GM23338 (cell line): ENCODE results near the gene NUDT15. TPM values are rescaled to one million over a fixed set of nuclear protein-coding genes. Genes with fewer than 3 reads are reported as not detected.

Experiments
- ATAC-seq: fragments of 200-7000 bp; cut with Tn5 transposase; 3 replicates; pipeline ENCODE4 v1.9.1; 2020
- DNase-seq: peaks from one replicate; pipeline ENCODE4 v3.0.0-alpha.2; 2015; ENCODE audit warnings: low spot score
- H2AFZ ChIP-seq: fragments of 200-600 bp; sonication (generic); 2 replicates; pipeline ENCODE4 v1.8.0; 2016; ENCODE audit warnings: antibody characterized with exemption, mild to moderate bottlenecking, moderate library complexity
- H3F3A ChIP-seq: fragments of 200-600 bp; sonication (generic); replicated peaks from 2 replicates; pipeline ENCODE4 v1.8.0; 2017; ENCODE audit warnings: antibody characterized with exemption, mixed run types, low read depth
- H3K27ac ChIP-seq: fragments of 200-600 bp; sonication (generic); 2 replicates; pipeline ENCODE4 v1.6.1; 2016; ENCODE audit warnings: low read depth
- H3K27me3 ChIP-seq: fragments of 200-600 bp; sonication (generic); 2 replicates; pipeline ENCODE4 v1.8.0; 2016; ENCODE audit warnings: mild to moderate bottlenecking, mixed run types, moderate library complexity; ENCODE audit not compliant: insufficient read depth
- H3K36me3 ChIP-seq: fragments of 200-600 bp; sonication (generic); 2 replicates; pipeline ENCODE4 v1.8.0; 2016; ENCODE audit warnings: mild to moderate bottlenecking; ENCODE audit not compliant: insufficient read depth
- H3K4me1 ChIP-seq: fragments of 200-600 bp; sonication (generic); 2 replicates; pipeline ENCODE4 v1.8.0; 2016; ENCODE audit warnings: mild to moderate bottlenecking, moderate library complexity; ENCODE audit not compliant: insufficient read depth
- H3K4me2 ChIP-seq: fragments of 200-600 bp; sonication (generic); 2 replicates; pipeline ENCODE4 v1.7.1; 2017; ENCODE audit warnings: mixed run types
- H3K4me3 ChIP-seq: fragments of 200-600 bp; sonication (generic); 2 replicates; pipeline ENCODE4 v1.6.1; 2016; ENCODE audit warnings: mixed run types
- H3K79me2 ChIP-seq: fragments of 200-600 bp; sonication (generic); replicated peaks from 2 replicates; pipeline ENCODE4 v1.8.0; 2017; ENCODE audit warnings: mild to moderate bottlenecking; ENCODE audit not compliant: insufficient read depth
- H3K9me2 ChIP-seq: fragments of 200-600 bp; sonication (generic); 2 replicates; pipeline ENCODE4 v1.8.0; 2017; ENCODE audit not compliant: insufficient read depth
- H4K20me1 ChIP-seq: fragments of 200-600 bp; sonication (generic); replicated peaks from 2 replicates; pipeline ENCODE4 v1.8.0; 2017; ENCODE audit warnings: mild to moderate bottlenecking; ENCODE audit not compliant: insufficient read depth
- H3K27ac Mint-ChIP-seq: 2 replicates; pipeline ENCODE4 v1.8.0; 2020; ENCODE audit warnings: inconsistent platforms, mild to moderate bottlenecking, moderate library complexity, mixed read lengths
- H3K27me3 Mint-ChIP-seq: 3 replicates; pipeline ENCODE4 v1.8.0; 2022; ENCODE audit warnings: low read depth, mild to moderate bottlenecking, moderate library complexity, mixed read lengths, inconsistent platforms; ENCODE audit not compliant: insufficient read depth, poor library complexity
- H3K36me3 Mint-ChIP-seq: 3 replicates; pipeline ENCODE4 v1.8.0; 2021; ENCODE audit warnings: low read depth, mild to moderate bottlenecking, inconsistent platforms, moderate library complexity, mixed read lengths
- H3K4me1 Mint-ChIP-seq: 3 replicates; pipeline ENCODE4 v1.8.0; 2020; ENCODE audit warnings: mild to moderate bottlenecking, inconsistent platforms, mixed read lengths
- H3K4me3 Mint-ChIP-seq: 3 replicates; pipeline ENCODE4 v1.8.0; 2021; ENCODE audit warnings: moderate library complexity, mild to moderate bottlenecking, inconsistent platforms, mixed read lengths
- H3K9me3 Mint-ChIP-seq: 3 replicates; pipeline ENCODE4 v1.8.0; 2020; ENCODE audit warnings: moderate library complexity, mild to moderate bottlenecking, inconsistent platforms, mixed read lengths
- CREB1 ChIP-seq: fragments of 250-450 bp; sonication (Bioruptor Pico); IDR thresholded peaks from 2 replicates; pipeline ENCODE4 v1.5.0; 2020; ENCODE audit warnings: low read depth, mild to moderate bottlenecking, moderate library complexity
- EZH2 ChIP-seq: fragments of 200-600 bp; sonication (generic); IDR thresholded peaks from one replicate; pipeline ENCODE4 v1.8.0; 2017; ENCODE audit warnings: antibody characterized with exemption, mild to moderate bottlenecking, low read depth; ENCODE audit not compliant: unreplicated experiment
- EZH2phosphoT487 ChIP-seq: fragments of 200-600 bp; sonication (generic); IDR thresholded peaks from one replicate; pipeline ENCODE4 v1.8.1; 2018; ENCODE audit warnings: antibody characterized with exemption; ENCODE audit not compliant: unreplicated experiment
- POLR2AphosphoS5 ChIP-seq: IDR thresholded peaks from 2 replicates; pipeline ENCODE4 v1.6.1; 2016; ENCODE audit warnings: antibody characterized with exemption, low read depth
- STAT1 ChIP-seq: IDR thresholded peaks from one replicate; pipeline ENCODE4 v1.6.1; 2016; ENCODE audit warnings: antibody characterized with exemption; ENCODE audit not compliant: unreplicated experiment
- polyA plus RNA-seq: library from polyadenylated mRNA; unstranded; fragments of >200 nt; fragmentation: Nextera tagmentation; extraction: Ambion mirVana; gene quantifications from 2 replicates; pipeline ENCODE4 v1.2.1, GENCODE V29; 2016
- total RNA-seq: library from RNA; depleted of rRNA; stranded (reverse); fragments of >200 nt; shearing (Covaris generic); gene quantifications from 2 replicates; pipeline ENCODE4 v1.2.3, GENCODE V29; 2014
- TF ChIP-seq, protein P1 (sequence below): IDR thresholded peaks from one replicate; pipeline ENCODE4 v1.6.1; 2018; ENCODE audit warnings: antibody characterized with exemption; ENCODE audit not compliant: unreplicated experiment
- TF ChIP-seq, protein P2 (sequence below): IDR thresholded peaks from 2 replicates; pipeline ENCODE4 v1.6.1; 2016; ENCODE audit warnings: antibody characterized with exemption
- TF ChIP-seq, protein P3 (sequence below): fragments of 250-450 bp; sonication (Bioruptor Pico); IDR thresholded peaks from 2 replicates; pipeline ENCODE4 v1.5.0; 2020; ENCODE audit warnings: mild to moderate bottlenecking, moderate library complexity

Gene NUDT15
- total and polyA plus RNA-seq, 2 experiments from 2014 or later = 59.3 TPM

DNA sequence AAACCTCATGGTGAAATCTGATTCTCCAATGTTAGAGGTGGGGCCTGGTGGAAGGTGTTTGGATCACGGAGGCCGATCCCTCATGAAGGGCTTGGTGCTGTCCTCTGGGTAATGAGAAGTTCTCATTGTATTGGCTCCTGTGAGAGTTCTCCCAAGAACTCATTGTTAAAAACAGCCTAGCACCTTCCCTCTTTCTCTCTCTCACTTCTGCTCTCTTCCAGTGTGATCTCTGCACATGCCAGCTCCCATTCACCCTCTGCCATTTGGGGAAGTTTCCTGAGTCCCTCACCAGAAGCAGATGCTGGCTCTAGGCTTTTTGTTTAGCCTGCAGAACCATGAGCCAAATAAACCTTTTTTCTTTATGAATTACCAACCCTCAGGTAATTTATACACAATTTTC is 33.3 kb upstream of the NUDT15 start:
- no peak for TF ChIP-seq CREB1 (CRISPR knock-in tag)
- TF ChIP-seq, protein P1, sequence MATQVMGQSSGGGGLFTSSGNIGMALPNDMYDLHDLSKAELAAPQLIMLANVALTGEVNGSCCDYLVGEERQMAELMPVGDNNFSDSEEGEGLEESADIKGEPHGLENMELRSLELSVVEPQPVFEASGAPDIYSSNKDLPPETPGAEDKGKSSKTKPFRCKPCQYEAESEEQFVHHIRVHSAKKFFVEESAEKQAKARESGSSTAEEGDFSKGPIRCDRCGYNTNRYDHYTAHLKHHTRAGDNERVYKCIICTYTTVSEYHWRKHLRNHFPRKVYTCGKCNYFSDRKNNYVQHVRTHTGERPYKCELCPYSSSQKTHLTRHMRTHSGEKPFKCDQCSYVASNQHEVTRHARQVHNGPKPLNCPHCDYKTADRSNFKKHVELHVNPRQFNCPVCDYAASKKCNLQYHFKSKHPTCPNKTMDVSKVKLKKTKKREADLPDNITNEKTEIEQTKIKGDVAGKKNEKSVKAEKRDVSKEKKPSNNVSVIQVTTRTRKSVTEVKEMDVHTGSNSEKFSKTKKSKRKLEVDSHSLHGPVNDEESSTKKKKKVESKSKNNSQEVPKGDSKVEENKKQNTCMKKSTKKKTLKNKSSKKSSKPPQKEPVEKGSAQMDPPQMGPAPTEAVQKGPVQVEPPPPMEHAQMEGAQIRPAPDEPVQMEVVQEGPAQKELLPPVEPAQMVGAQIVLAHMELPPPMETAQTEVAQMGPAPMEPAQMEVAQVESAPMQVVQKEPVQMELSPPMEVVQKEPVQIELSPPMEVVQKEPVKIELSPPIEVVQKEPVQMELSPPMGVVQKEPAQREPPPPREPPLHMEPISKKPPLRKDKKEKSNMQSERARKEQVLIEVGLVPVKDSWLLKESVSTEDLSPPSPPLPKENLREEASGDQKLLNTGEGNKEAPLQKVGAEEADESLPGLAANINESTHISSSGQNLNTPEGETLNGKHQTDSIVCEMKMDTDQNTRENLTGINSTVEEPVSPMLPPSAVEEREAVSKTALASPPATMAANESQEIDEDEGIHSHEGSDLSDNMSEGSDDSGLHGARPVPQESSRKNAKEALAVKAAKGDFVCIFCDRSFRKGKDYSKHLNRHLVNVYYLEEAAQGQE = no peak
- TF ChIP-seq EZH2 = no peak
- TF ChIP-seq, protein P2, sequence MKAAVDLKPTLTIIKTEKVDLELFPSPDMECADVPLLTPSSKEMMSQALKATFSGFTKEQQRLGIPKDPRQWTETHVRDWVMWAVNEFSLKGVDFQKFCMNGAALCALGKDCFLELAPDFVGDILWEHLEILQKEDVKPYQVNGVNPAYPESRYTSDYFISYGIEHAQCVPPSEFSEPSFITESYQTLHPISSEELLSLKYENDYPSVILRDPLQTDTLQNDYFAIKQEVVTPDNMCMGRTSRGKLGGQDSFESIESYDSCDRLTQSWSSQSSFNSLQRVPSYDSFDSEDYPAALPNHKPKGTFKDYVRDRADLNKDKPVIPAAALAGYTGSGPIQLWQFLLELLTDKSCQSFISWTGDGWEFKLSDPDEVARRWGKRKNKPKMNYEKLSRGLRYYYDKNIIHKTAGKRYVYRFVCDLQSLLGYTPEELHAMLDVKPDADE = no peak
- TF ChIP-seq POLR2AphosphoS5 = no peak
- TF ChIP-seq STAT1 = no peak
- Histone ChIP-seq H3K4me2 (peak overlapping the region; percentile 65), H3K27ac (peak overlapping the region; percentile 90), H3K4me3 (no peak overlapping the region), H3K36me3 (no peaks in the 10 kb centered on the region), H3K9me2 (no peaks in the 10 kb centered on the region), H3K4me1 (peaks cover 37% of the 10 kb centered on the region), H3K79me2 (peaks cover 18% of the 10 kb centered on the region), H2AFZ (peak overlapping the region; percentile 73), H3K27me3 (no peaks in the 10 kb centered on the region), H4K20me1 (no peaks in the 10 kb centered on the region), H3F3A (0 out of 2 replicates have a peak, but pooled peaks cover 4% of the 10 kb centered on the region)
- no peaks in the 10 kb centered on the region for H3K9me3 Mint-ChIP-seq
- peak; percentile 39 for DNase-seq
- peaks cover 8% of the 10 kb centered on the region for H3K27me3 Mint-ChIP-seq
- peak overlapping the region; percentile 30 for H3K27ac Mint-ChIP-seq
- peaks cover under 1% of the 10 kb centered on the region; the same call in 1 of the 3 replicates for H3K36me3 Mint-ChIP-seq
- H3K4me3 Mint-ChIP-seq = no peak overlapping the region
- no peak for ATAC-seq
- peaks cover 30% of the 10 kb centered on the region for H3K4me1 Mint-ChIP-seq

DNA sequence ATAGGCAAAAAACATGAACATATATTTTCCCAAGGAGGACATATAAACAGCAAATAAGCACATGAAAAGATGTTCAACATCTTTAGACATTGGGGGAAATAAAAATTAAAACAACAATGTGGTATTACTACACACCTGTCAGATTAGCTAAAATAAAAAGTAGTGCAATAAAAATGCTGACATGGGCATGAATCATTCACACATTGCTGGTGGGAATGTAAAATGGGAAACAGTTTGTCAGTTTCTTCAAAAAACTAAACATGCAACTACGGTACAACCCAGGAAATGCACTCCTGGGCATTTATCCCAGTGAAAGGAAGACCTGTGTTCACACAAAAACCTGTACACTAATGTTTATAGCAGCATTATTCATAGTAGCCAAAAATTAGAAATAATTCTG is 31.1 kb upstream of the NUDT15 start:
- 0 out of 3 replicates have a peak, but pooled peaks cover 3% of the 10 kb centered on the region for H3K36me3 Mint-ChIP-seq
- Histone ChIP-seq H3K4me2 (no peak overlapping the region), H3K4me1 (peaks cover 30% of the 10 kb centered on the region), H3K4me3 (no peak overlapping the region), H3K27me3 (no peaks in the 10 kb centered on the region), H3K36me3 (no peaks in the 10 kb centered on the region), H3F3A (0 out of 2 replicates have a peak, but pooled peaks cover 3% of the 10 kb centered on the region), H3K9me2 (no peaks in the 10 kb centered on the region), H2AFZ (no peak overlapping the region), H4K20me1 (no peaks in the 10 kb centered on the region), H3K27ac (no peak overlapping the region), H3K79me2 (no peaks in the 10 kb centered on the region)
- H3K9me3 Mint-ChIP-seq = no peaks in the 10 kb centered on the region
- H3K4me3 Mint-ChIP-seq = no peak overlapping the region
- H3K27me3 Mint-ChIP-seq = peaks cover 10% of the 10 kb centered on the region
- peaks cover 34% of the 10 kb centered on the region for H3K4me1 Mint-ChIP-seq
- no peak overlapping the region for H3K27ac Mint-ChIP-seq
- no peak for ATAC-seq
- no peak for DNase-seq
- TF ChIP-seq, protein P3, sequence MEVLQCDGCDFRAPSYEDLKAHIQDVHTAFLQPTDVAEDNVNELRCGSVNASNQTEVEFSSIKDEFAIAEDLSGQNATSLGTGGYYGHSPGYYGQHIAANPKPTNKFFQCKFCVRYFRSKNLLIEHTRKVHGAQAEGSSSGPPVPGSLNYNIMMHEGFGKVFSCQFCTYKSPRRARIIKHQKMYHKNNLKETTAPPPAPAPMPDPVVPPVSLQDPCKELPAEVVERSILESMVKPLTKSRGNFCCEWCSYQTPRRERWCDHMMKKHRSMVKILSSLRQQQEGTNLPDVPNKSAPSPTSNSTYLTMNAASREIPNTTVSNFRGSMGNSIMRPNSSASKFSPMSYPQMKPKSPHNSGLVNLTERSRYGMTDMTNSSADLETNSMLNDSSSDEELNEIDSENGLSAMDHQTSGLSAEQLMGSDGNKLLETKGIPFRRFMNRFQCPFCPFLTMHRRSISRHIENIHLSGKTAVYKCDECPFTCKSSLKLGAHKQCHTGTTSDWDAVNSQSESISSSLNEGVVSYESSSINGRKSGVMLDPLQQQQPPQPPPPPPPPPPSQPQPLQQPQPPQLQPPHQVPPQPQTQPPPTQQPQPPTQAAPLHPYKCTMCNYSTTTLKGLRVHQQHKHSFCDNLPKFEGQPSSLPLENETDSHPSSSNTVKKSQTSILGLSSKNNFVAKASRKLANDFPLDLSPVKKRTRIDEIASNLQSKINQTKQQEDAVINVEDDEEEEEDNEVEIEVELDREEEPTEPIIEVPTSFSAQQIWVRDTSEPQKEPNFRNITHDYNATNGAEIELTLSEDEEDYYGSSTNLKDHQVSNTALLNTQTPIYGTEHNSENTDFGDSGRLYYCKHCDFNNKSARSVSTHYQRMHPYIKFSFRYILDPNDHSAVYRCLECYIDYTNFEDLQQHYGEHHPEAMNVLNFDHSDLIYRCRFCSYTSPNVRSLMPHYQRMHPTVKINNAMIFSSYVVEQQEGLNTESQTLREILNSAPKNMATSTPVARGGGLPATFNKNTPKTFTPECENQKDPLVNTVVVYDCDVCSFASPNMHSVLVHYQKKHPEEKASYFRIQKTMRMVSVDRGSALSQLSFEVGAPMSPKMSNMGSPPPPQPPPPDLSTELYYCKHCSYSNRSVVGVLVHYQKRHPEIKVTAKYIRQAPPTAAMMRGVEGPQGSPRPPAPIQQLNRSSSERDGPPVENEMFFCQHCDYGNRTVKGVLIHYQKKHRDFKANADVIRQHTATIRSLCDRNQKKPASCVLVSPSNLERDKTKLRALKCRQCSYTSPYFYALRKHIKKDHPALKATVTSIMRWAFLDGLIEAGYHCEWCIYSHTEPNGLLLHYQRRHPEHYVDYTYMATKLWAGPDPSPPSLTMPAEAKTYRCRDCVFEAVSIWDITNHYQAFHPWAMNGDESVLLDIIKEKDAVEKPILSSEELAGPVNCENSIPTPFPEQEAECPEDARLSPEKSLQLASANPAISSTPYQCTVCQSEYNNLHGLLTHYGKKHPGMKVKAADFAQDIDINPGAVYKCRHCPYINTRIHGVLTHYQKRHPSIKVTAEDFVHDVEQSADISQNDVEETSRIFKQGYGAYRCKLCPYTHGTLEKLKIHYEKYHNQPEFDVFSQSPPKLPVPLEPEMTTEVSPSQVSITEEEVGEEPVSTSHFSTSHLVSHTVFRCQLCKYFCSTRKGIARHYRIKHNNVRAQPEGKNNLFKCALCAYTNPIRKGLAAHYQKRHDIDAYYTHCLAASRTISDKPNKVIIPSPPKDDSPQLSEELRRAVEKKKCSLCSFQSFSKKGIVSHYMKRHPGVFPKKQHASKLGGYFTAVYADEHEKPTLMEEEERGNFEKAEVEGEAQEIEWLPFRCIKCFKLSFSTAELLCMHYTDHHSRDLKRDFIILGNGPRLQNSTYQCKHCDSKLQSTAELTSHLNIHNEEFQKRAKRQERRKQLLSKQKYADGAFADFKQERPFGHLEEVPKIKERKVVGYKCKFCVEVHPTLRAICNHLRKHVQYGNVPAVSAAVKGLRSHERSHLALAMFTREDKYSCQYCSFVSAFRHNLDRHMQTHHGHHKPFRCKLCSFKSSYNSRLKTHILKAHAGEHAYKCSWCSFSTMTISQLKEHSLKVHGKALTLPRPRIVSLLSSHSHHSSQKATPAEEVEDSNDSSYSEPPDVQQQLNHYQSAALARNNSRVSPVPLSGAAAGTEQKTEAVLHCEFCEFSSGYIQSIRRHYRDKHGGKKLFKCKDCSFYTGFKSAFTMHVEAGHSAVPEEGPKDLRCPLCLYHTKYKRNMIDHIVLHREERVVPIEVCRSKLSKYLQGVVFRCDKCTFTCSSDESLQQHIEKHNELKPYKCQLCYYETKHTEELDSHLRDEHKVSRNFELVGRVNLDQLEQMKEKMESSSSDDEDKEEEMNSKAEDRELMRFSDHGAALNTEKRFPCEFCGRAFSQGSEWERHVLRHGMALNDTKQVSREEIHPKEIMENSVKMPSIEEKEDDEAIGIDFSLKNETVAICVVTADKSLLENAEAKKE = no peak
- no peak for TF ChIP-seq EZH2
- TF ChIP-seq POLR2AphosphoS5 = no peak
- no peak for TF ChIP-seq EZH2phosphoT487
- no peak for TF ChIP-seq STAT1
